Measurements from ENCODE around the gene RPA1.

DNA sequence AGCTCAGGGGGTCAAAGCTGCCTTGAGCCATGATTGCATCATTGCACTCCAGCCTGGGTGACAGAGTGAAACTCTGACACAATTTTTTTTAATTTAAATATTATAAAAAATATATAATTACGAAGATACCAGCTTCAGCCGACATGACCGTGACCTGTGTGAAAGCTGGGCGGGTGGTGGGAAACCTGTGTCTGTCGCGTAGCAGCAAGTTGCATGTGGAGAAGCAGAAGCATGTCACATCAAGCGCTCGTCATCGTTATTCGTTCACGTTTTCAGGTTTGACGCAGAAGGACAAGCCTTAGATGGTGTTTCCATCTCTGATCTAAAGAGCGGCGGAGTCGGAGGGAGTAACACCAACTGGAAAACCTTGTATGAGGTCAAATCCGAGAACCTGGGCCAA is 53.7 kb downstream of the RPA1 start:
- TF ChIP-seq, protein P1, sequence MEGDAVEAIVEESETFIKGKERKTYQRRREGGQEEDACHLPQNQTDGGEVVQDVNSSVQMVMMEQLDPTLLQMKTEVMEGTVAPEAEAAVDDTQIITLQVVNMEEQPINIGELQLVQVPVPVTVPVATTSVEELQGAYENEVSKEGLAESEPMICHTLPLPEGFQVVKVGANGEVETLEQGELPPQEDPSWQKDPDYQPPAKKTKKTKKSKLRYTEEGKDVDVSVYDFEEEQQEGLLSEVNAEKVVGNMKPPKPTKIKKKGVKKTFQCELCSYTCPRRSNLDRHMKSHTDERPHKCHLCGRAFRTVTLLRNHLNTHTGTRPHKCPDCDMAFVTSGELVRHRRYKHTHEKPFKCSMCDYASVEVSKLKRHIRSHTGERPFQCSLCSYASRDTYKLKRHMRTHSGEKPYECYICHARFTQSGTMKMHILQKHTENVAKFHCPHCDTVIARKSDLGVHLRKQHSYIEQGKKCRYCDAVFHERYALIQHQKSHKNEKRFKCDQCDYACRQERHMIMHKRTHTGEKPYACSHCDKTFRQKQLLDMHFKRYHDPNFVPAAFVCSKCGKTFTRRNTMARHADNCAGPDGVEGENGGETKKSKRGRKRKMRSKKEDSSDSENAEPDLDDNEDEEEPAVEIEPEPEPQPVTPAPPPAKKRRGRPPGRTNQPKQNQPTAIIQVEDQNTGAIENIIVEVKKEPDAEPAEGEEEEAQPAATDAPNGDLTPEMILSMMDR (conservative IDR thresholded peaks at IDR 0.05; ENCODE audit: low read depth, low read length), result no peak
- no peak for TF ChIP-seq POLR2A (IDR thresholded peaks at IDR 0.05; ENCODE audit: low read depth, low read length)
- no peak for TF ChIP-seq RFX5 (IDR thresholded peaks at IDR 0.05; ENCODE audit: low read depth, low read length)
- no peak for TF ChIP-seq MXI1 (IDR thresholded peaks at IDR 0.05; ENCODE audit: borderline replicate concordance, low read depth, low read length)
- no peak for TF ChIP-seq FOS (IDR thresholded peaks at IDR 0.05; ENCODE audit: low read depth, low read length)
- TF ChIP-seq, protein P2, sequence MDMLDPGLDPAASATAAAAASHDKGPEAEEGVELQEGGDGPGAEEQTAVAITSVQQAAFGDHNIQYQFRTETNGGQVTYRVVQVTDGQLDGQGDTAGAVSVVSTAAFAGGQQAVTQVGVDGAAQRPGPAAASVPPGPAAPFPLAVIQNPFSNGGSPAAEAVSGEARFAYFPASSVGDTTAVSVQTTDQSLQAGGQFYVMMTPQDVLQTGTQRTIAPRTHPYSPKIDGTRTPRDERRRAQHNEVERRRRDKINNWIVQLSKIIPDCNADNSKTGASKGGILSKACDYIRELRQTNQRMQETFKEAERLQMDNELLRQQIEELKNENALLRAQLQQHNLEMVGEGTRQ (IDR thresholded peaks at IDR 0.05; ENCODE audit: low read depth, low read length), result no peak

Data from IMR-90 (cell line).